Stimulated activated CD4-positive, alpha-beta T cell treated with anti-CD3 and anti-CD28 coated beads, Interleukin-1b, Interleukin-23, amount 100 ng/mL, for 1 hour (primary cell): ENCODE data around the gene DGKB.
A peak's percentile ranks its signal among the peaks of the same experiment; 100 is the strongest.
"Not testable (repeated sequence)": the region's sequence is repeated elsewhere in the genome, so short reads cannot be mapped to it uniquely, and the experiment has no call there.

ENCODE experiments used
- DNase-seq, 2 donors: peaks; one replicate each; pipeline ENCODE4 v3.0.0-alpha.2; 2020; ENCODE audit warnings: low read depth in 2 of 2

DGKB gene

DNA sequence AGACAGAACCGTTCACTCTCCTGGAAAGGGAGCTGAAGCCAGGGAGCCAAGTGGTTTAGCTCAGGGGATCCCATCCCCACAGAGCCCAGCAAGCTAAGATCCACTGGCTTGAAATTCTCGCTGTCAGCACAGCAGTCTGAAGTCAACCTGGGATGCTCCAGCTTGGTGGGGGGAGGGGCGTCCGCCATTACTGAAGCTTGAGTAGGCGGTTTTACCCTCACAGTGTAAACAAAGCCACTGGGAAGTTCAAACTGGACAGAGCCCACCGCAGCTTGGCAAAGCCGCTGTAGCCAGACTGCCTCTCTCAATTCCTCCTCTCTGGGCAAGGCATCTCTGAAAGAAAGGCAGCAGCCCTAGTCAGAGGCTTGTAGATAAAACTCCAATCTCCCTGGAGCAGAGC, 443.7 kb downstream of the DGKB start:
- not testable (repeated sequence) for DNase-seq

DNA sequence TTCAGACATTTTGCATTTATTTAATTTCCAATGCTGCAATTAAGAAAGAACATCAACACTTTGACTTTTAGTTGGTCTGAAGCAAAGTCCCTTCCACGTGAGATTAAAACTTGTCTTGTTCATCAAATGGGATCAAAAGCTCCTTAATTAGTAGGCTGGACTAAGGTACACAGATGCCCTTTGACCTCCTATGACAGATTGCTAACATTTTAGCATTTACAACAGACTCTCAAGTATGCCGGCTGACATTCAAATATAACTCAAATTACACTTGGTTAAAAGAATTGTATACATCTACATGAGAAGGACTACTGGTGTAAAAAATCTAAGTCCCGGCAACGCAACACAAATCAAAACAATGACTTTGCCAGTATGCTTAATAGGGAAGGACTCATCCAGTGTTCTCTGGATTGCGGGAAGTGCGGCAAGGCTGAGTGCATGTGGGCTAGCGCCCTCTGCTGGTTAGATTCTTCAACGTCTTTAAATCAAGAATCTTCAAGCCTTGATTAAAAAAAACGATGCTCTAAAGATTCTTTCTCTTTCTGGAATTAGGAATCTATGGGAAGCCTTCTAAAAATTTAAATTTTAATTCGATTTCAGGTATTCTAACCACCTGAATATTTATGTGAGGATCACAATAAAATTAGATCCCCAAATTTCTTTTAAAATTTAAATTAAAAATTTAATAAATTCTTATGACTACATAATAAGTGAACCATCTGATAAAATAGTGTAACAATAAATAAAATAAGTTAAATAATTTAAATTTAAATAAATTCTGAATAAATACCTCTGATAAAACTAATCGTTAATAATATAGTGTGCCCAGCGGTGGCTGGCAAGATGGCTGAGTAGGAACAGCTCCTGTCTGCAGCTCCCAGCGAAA, 444.7 kb downstream of the DGKB start:
- peak in 1 of 2 donors; percentile 2 for DNase-seq

DNA sequence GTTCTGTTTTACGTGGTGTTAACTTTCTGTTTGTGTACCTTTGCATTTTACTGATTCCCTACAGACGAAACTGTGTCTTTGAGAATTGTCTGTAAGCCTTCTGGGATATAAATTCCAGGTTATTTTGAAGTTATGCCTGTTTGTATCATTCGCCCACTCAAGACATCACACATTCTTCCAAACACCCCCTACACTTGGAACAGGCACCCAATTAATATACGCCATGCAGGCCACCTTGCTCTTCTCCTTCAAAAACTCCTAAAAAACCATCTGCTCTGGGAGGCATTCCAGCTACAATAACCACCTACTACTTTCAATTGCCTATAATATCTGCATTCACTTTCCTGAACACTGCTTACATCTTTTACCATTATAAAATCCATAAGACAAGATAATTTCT, 453.3 kb downstream of the DGKB start:
- no peak for DNase-seq

DNA sequence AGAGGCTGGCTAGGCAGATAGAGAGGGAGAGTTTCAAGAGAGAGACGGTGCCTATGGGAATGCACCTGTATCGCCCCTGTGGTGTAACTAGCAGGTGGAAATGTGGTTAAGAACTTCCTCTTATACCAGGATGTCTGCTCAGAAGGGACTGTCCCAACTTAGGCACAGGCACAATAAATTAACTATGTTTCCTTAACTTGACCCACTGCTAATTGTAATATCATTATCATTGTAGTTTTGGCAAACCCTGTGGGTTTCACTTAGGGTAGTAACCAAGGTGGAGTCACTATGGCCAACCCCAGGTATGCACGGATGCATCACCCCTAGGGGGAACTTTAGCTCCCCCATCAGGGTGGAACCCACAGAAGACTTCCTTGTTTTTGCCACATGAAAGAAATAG, 455.7 kb downstream of the DGKB start:
- DNase-seq: no peak

DNA sequence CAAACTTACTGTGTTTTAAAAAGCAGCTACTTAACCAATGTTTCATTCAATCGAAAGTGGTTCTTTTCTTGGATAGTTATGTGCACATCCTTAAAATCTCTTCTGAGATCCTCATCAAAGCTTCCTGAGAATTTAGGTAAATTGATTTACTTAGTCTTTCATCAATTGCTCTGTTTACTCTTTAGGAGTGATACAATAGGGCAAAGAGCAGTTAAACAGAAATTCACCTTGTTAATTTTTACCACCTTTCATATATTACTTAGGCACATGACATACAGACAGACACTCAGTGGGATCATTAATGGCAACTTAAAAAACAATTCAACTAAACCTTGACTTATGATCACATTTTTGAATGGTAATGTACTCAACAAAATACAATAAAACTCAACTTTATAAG, 456.3 kb downstream of the DGKB start:
- DNase-seq: no peak

DNA sequence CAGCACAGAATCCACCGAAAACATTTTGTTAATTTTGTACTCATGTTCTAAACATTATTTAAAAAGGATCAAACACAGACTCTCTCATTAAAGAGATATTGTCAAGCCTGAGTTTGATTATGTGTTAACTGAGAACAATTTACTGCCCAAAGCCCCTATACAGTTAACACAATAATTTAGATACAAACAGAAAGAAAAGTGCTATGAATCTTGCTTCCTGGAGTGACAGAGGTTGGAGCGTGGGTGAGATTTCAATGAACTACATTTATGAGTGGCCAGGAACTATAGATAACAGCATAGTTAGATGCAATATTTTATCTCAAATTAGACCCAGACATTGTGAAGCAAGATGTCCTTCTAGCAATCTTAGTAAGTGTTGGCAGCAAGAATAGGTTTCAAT, 464.2 kb downstream of the DGKB start:
- DNase-seq: no peak

DNA sequence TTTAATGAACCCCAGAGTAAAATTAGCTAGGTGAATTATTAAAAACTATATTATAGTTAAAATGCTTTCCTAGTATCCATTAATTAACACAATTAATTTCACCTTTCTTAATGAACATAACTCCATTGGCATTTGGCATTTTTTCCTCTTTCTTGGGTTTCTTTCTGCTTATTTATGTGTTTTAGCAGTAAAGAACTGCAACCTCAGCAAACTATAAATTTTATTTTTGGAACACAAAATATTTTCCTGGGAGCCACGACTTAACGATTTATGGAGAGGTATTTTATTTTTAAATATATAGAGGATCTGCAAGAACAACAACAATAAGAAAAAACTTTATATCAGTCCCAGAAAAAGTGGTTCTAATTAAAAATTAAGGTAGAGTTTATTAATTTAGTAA, 465.7 kb downstream of the DGKB start:
- DNase-seq: no peak

DNA sequence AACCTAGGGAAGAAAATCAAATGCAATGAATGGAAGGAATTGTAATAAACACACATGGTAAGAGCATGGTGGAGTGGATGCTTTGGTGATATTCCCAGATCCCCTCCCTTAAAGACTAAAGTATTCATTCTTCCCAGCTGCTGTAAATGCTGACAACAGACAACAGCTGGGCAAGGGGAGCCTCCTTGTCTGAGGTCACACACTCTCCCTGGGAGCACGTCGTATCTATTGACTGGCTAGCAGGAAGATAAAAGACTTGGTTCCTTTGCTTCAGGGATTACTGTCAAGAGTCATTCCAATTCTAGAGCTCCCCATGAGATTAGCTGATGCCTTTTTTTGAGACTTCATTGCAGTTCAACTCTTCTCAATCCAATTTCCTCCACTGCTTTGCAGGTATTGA, 469.6 kb downstream of the DGKB start:
- no peak for DNase-seq

DNA sequence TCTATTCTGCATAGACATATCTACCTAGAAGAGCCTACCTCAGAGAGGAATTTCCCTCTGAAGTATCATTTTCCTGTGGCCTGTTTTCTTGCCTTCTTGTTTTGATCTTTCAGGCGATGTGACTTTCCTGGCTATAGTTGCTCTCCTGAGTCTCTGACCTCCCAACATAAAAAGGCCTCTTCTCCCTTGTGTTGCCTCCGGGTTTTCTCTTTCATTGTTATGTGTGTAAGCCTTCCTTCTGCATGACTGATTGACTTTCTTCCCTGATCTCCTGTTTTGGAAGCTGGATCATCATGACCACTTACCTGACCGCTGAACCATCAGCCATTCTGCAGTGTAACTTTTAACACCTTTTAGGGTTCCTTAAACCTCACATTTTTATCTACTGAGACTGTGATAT, 471.6 kb downstream of the DGKB start:
- DNase-seq: no peak

DNA sequence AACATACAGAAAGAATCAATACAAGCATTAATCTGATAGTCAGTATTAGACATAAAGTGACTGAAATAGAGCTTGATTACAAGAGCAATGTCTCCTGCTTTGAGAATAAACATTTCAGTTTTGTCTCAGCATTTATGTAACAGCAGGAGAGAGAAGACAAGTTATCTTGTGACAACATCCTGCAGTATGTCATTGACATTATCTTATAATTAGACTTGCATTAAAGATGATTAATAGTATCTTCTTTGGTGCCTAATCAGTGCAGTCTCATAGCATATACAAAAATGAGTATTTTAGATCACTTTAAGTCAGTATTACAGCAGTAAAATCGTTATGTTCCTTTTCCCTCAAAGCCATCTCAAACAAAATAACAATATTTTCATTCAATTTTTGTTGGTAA, 477.0 kb downstream of the DGKB start:
- DNase-seq: no peak

DNA sequence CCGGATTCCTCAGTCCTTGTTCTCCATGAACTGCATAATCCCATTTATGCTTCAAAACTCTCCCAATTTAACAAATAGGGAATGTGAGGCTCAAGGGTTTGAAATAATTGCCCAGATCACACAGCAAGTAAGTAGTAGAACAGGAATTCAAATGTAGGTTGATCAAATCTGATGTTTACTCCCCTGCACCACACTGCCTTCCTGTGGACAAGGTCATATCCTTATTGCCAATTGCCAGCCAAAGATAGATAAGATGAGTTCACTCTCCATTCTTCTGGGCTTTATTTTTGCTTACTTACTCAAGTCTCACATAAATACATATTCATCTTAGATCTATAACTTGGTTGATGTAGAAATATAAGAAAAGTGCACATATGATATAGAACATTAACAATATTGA, 477.9 kb downstream of the DGKB start:
- DNase-seq: no peak

DNA sequence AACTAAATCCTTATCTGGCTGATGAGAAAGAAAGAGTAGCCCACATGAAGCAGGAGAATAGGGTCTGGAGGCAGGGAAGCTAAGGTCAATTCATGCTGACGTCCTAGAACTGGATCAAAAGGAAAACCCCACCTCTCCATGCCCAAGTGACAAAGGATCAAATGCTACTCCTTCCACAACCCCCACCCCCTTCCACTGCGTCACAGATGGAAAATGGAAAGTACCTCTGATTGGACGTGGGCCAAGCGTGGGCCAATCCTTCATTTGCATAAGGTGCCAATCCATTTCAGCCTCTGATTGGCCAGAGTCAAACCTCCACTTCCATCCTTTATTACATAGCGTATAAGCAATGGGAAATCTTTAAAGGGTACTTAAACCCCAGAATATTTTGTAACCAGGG, 481.8 kb downstream of the DGKB start:
- DNase-seq: no peak

DNA sequence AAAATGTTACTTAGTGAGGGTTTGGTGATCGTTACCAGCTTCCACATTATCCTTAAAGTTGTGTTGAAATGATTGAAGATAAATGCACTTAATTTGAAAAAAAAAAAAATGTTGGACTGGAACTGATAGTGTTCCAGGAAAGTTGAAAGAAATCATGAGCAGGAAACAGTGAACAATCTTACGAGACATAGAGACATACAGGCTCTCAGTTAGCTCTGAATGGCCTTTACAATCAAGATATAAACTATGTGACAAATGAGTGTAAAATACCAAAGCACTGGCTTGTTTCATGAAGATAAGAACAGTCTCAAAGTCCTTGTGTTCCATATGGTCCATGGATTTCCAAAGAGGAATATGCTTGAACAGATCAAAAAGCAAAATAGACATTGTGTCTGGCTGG, 483.0 kb downstream of the DGKB start:
- DNase-seq: no peak

DNA sequence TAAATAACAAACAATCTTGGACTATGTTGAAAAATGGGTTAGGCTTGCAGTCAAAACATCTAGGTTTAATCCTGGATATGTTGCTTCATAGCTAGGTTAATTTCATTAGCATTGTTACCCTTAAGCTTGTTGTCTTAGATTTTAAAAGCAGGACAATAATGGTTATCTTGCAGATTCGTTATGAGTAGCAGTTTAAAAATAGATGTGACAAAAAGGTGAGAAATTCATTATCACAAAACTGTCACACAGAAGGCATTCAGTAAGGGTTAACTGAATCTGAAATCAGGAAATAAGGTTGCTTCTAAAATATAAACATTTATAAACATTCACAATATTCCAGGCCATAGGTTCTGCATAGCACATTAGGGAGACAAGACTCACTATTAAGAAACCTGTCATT, 483.9 kb downstream of the DGKB start:
- DNase-seq: no peak

DNA sequence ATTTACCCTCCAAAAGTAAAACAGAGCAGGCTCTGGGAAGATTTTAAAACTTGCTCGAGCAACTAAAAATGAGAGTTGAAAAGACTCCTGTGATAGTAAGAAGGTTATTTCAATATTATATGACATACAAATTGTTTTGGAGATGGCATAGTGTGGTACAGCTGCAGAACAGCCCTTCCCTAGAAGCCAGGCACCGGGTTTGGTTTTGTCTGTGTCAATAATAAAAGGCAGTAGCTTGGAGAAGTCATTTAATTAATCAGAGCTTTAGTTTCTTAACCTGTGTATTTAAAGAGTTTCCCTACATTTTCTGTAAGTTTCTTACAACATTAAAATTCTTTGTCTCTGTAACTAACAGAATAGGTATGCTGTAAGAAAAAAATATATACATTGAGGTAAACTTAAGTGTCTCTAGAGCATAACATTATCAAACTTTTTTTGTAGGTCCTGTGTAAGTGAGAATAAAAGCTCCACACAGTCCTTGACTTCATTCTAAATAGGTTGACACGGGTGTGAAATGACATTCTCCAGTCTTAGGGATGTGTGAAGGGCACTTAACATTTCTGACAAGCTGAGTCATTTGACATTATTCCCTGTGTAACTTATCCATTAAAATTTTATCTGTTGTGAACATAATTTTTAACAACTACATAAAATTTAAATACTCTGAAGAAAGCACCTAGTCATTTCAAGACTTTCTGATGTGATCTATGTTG, 488.1 kb downstream of the DGKB start:
- DNase-seq: no peak

DNA sequence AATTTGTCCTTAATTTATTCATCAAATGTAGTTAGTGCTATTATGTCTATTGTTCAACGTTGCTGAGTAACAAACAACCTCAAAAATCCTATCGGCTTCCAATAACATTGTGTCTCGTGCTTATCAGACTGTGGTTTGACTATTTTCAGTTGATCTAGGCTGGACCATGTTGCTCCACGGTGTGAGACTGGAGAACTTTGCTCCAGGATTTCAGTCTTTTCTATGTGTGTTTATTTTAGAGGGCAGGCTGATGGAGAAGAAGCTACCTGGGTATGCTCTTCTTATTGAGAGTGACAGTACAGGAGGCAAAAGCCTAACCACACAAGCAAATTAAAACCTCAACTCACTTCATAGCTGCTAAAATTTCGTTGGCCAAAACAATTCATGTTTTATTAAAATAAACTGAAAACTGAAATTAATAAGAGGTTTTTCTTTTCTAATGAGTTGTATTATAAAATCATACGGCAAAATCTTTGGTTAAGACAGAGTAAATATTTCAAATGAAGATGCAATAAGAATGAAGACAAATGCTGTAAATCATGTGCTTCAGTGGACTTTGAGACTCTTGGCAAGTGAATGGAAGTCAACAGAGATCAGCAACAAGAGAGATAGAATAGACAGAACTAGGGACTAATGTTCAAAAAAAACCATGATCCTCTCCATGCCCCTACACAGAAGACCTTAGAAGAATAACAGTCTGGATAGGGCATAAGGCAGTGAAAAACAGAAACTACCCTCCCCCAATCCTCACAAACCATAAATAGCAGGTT, 495.1 kb downstream of the DGKB start:
- DNase-seq: no peak

DNA sequence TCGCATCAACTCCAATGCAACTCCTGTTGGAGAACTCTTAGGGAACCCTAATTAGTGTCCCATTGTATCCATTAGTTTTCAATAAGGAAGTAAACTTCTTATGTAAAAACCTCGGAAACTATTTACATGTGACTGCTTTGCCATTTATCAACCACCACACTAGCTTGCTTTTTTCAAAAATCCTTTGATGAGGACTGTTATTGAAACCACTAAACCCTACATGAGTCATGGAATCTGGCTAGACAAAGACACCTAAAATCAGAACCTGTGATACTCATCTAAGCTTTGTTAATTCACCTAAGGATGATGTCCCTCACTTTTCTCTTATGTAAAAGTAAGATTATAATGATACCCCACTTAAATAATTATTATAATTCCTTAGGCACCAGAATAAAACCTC, 499.0 kb downstream of the DGKB start:
- no peak for DNase-seq

DNA sequence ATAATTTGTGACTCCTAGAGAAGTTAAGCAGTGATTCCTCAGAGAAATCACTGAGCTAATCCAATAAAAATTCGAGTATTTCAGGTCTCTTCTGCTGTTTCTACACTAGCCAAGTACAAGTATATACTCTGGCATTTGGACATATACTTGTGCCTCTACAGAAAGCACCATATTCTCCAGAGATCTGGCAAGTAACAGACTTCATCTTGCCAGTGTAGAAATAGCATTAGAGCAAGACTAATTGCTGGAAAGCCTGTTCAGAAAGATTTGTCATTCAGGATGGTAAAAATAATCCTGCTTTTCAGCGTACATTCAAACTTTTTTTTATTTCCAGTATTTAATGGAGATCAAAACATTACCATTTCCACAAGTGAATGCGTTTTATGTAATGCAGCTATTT, 502.3 kb downstream of the DGKB start:
- DNase-seq: no peak

DNA sequence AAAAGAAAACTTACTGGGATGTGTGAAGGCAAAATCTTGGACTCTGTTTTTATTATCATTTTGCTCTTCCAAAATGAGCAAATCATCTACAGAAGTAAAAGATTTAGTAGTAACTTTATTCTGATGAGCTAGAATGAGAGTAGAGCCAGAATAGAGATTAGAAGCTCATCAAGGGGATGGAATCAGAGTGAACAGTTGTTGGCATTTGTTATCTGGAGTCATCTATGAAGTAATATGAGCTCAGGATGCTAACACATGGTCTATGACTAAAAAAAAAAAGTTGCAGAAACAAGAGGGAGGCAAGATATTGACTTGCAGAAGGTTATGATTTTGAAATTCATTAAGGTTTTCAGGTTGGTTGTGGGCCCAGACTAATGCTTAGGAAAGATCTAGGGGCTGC, 504.0 kb downstream of the DGKB start:
- DNase-seq: no peak

DNA sequence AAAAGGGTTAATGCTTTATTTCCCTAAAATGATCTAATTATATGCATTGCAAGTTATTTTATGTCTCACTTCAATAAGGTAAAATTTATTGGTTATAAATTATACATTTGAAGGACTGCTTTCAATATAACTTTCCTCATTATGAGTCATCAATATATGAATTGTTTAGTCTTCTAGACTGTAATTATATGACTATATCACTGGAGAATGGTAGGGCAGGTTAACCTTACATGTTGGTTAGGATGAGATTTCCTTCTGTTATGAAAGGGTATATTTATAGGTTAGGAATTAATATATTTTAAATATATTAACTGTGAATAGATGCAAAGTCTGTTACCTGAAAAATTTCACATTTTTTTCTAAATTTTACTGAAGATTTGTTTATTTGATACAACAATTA, 506.7 kb downstream of the DGKB start:
- no peak for DNase-seq

DNA sequence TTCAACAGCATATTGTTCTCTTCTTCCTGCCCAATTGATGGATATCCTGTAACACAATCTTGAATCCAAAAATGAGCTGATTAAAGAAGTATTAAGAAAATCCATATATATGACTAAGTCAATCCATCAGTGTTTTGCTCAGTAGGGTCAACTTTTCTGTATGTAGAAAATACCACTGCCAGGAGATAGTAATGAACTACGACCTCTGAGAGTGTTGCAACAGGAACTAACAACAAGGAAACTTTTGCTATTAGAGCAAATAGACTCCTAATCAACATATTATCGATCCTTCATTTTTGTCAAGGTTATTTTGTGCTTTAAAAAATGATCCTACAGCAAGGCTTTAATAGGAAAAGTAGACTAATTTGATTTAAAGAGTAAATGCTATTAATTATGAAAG, 507.8 kb downstream of the DGKB start:
- DNase-seq: no peak

DNA sequence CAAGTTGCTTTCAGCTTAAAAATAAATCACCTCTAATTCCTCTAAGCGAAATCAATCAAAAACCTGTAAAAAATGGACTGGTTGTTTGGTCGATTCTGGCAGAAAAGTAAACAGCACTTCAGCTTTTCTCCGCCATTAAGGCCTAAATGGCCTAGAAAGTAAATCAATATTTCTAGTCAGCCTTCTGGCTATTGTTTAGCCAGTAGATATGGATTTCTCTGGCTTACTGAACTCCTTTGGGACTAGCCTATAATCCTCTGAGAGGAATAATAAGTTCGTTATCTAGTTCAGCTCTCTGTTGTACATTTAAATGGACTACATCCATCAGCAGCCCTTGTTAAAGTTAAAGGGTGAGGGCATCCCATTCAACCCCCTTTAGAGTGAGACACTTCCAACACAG, 513.0 kb downstream of the DGKB start:
- no peak for DNase-seq

DNA sequence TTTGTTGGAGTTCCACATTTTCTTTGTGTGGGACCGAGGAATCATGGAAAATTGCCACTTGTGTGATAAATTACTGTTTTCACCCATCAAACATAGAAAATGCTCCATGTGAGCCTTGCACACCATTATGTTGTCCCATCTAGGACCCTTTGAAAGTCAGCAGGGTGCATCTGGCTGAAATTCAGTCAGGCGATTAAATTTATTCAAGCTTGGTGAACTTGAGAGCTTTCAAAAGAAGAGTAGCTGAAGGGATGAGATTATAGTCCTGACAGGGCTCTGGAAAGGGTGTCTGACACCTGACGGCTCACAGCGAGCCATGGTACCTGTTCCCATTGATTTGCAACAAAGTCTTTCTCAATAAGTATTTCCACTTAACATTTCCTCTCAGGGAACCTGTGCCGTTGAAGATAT, 513.4 kb downstream of the DGKB start:
- DNase-seq: no peak
